Prostate gland (tissue), 2 donors: ENCODE data around the gene SHC3.

Source experiments
- CTCF ChIP-seq, 4 experiments: fragments of 200-600 bp in 2 of 4; fragments of 450-650 bp in 2 of 4; sonication (generic) in 2 of 4; IDR thresholded peaks; 1 replicate in 3 of 4; 2 replicates in 1 of 4; pipeline ENCODE4 v1.5.1; 2016 to 2019; ENCODE audit warnings: antibody characterized with exemption in 4 of 4, mild to moderate bottlenecking in 2 of 4, moderate library complexity in 2 of 4
- POLR2A ChIP-seq: fragments of 450-650 bp; IDR thresholded peaks from one replicate; pipeline ENCODE4 v1.6.1; 2016; ENCODE audit warnings: antibody characterized with exemption, mild to moderate bottlenecking
- POLR2AphosphoS5 ChIP-seq: sonication (generic); formaldehyde crosslinking; IDR thresholded peaks from one replicate; pipeline ENCODE4 v1.6.1; 2017; ENCODE audit warnings: antibody characterized with exemption

DNA sequence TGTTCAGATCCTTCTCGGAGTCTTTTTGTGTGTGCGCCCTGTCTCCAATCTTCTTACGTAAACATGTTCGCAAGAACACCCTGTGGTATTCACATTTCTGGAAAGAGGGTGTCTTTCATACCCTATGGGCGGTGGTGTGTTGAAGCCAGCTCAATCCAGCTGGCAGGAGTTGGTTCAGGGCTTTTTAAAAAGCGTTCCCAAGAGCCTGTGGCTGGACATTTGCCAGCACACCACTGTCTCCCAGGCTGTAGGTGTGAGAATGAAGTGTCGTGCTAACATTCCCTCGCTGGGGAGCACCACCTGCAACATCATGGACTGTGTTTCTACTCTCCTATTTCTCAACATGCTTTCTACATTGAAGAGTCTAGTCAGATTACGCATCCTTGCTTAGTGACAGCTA, 135.6 kb downstream of the SHC3 start:
- no peak for TF ChIP-seq POLR2AphosphoS5
- no peak for TF ChIP-seq CTCF (IDR thresholded peaks at IDR 0.05)
- TF ChIP-seq POLR2A, result no peak
